A673 (cell line): ENCODE results near the gene SMYD3. TPM values are rescaled to one million over a fixed set of nuclear protein-coding genes. Genes with fewer than 3 reads are reported as not detected.

Source experiments
- BruUV-seq: library from RNA; stranded (reverse); fragments of 400-500 nt; replicated peaks from 2 replicates; lab custom pipeline; 2021; lab: Mats Ljungman, UMichigan
- CTCF ChIA-PET: fragments of 300-600 bp; sonication (Branson Sonifier 250); formaldehyde crosslinking; loops from one replicate; lab custom pipeline; 2022; ENCODE audit warnings: antibody characterized with exemption; lab: Charles Lee
- POLR2A ChIA-PET: fragments of 300-600 bp; sonication (Branson Sonifier 250); formaldehyde crosslinking; loops from one replicate; lab custom pipeline; 2022; ENCODE audit warnings: antibody characterized with exemption; ENCODE audit not compliant: low non-redundant PET; lab: Charles Lee
- DNase-seq: peaks from one replicate; pipeline ENCODE4 v3.0.0-alpha.2; 2015; ENCODE audit warnings: low spot score
- H3K27ac ChIP-seq: fragments of 200-600 bp; sonication (generic); 2 replicates; pipeline ENCODE4 v1.5.1; 2016; ENCODE audit warnings: mixed run types, low read depth, mild to moderate bottlenecking, mixed read lengths, antibody characterized with exemption, low read length; ENCODE audit not compliant: poor library complexity, severe bottlenecking
- H3K27me3 ChIP-seq: fragments of 200-600 bp; sonication (generic); replicated peaks from 2 replicates; pipeline ENCODE4 v1.6.1; 2017; ENCODE audit warnings: mixed run types, low read depth, mild to moderate bottlenecking, mixed read lengths, antibody characterized with exemption, low read length; ENCODE audit not compliant: insufficient read depth, poor library complexity
- H3K36me3 ChIP-seq: fragments of 200-600 bp; sonication (generic); 2 replicates; pipeline ENCODE4 v1.6.1; 2016; ENCODE audit warnings: mixed run types, mild to moderate bottlenecking, mixed read lengths, antibody characterized with exemption, low read length; ENCODE audit not compliant: insufficient read depth, poor library complexity, severe bottlenecking
- H3K4me1 ChIP-seq: fragments of 200-600 bp; sonication (generic); 2 replicates; pipeline ENCODE4 v1.6.1; 2017; ENCODE audit warnings: mixed run types, mild to moderate bottlenecking, mixed read lengths, antibody characterized with exemption, low read length; ENCODE audit not compliant: insufficient read depth, poor library complexity, severe bottlenecking
- H3K4me3 ChIP-seq: fragments of 200-600 bp; sonication (generic); 2 replicates; pipeline ENCODE4 v1.5.1; 2016; ENCODE audit warnings: low read depth, mixed run types, mild to moderate bottlenecking, mixed read lengths, low read length; ENCODE audit not compliant: poor library complexity, severe bottlenecking
- H3K9me3 ChIP-seq: fragments of 200-600 bp; sonication (generic); 2 replicates; pipeline ENCODE4 v1.6.1; 2016; ENCODE audit warnings: mixed run types, low read depth, mild to moderate bottlenecking, mixed read lengths, antibody characterized with exemption, low read length; ENCODE audit not compliant: poor library complexity, severe bottlenecking
- EZH2 ChIP-seq: fragments of 200-600 bp; sonication (generic); IDR thresholded peaks from 2 replicates; pipeline ENCODE4 v1.6.1; 2017; ENCODE audit warnings: borderline replicate concordance, low read depth, mild to moderate bottlenecking, mixed read lengths, antibody characterized with exemption, low read length; ENCODE audit not compliant: poor library complexity, severe bottlenecking
- intact Hi-C: fragments of 100-400 bp; cut with micrococcal nuclease; formaldehyde crosslinking; loops from one replicate; pipeline ENCODE4 v1.10.0; 2022; ENCODE audit not compliant: unreplicated experiment
- total RNA-seq: library from RNA; stranded (reverse); gene quantifications from 2 replicates; pipeline ENCODE4 v1.2.3, GENCODE V29; 2021
- TF ChIP-seq, protein P1 (sequence below): fragments of 300-800, 200-600 bp; sonication (generic); conservative IDR thresholded peaks from 2 replicates; pipeline ENCODE4 v1.5.1; 2017; ENCODE audit warnings: low read depth, mild to moderate bottlenecking, antibody characterized with exemption, low read length, moderate library complexity, mixed read lengths

The SMYD3 gene
- total RNA-seq, 1 experiment from 2014 or later = 29.0 TPM

DNA sequence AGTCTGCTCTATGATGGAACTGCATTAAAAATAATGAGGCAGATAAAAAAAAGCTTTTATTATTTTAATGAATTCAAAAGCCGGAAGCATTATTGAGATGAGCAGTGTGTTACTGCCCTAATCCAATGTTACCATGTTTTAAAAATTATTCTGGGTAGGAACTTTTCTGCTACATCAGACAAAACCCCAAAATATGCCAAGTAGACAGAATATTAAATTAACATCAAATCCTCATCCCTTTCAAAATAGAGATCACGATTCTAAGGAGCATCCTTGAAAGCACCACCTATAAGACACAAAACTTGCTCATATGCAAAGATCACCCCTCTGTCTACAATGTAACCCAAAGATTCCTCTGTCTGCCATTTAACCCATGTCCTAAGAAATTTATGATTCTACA is 357.5 kb downstream of the SMYD3 start:
- ChIA-PET CTCF (no interaction called here), POLR2A (interaction anchor here (0.6 kb wide), 1 partner anchor 123 kb away, joined by 3 read pairs; no protein-coding TSS in a partner anchor)
- no peaks in the 10 kb centered on the region for H3K4me1 ChIP-seq
- no peak overlapping the region for H3K4me3 ChIP-seq
- intact Hi-C loops = no loop called here
- no peak for DNase-seq
- H3K27me3 ChIP-seq = no peaks in the 10 kb centered on the region
- TF ChIP-seq EZH2 = no peak
- TF ChIP-seq, protein P1, sequence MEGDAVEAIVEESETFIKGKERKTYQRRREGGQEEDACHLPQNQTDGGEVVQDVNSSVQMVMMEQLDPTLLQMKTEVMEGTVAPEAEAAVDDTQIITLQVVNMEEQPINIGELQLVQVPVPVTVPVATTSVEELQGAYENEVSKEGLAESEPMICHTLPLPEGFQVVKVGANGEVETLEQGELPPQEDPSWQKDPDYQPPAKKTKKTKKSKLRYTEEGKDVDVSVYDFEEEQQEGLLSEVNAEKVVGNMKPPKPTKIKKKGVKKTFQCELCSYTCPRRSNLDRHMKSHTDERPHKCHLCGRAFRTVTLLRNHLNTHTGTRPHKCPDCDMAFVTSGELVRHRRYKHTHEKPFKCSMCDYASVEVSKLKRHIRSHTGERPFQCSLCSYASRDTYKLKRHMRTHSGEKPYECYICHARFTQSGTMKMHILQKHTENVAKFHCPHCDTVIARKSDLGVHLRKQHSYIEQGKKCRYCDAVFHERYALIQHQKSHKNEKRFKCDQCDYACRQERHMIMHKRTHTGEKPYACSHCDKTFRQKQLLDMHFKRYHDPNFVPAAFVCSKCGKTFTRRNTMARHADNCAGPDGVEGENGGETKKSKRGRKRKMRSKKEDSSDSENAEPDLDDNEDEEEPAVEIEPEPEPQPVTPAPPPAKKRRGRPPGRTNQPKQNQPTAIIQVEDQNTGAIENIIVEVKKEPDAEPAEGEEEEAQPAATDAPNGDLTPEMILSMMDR = no peak
- no peak overlapping the region for H3K27ac ChIP-seq
- no peaks in the 10 kb centered on the region for H3K36me3 ChIP-seq
- no TSS peak for BruUV-seq
- no peaks in the 10 kb centered on the region for H3K9me3 ChIP-seq

DNA sequence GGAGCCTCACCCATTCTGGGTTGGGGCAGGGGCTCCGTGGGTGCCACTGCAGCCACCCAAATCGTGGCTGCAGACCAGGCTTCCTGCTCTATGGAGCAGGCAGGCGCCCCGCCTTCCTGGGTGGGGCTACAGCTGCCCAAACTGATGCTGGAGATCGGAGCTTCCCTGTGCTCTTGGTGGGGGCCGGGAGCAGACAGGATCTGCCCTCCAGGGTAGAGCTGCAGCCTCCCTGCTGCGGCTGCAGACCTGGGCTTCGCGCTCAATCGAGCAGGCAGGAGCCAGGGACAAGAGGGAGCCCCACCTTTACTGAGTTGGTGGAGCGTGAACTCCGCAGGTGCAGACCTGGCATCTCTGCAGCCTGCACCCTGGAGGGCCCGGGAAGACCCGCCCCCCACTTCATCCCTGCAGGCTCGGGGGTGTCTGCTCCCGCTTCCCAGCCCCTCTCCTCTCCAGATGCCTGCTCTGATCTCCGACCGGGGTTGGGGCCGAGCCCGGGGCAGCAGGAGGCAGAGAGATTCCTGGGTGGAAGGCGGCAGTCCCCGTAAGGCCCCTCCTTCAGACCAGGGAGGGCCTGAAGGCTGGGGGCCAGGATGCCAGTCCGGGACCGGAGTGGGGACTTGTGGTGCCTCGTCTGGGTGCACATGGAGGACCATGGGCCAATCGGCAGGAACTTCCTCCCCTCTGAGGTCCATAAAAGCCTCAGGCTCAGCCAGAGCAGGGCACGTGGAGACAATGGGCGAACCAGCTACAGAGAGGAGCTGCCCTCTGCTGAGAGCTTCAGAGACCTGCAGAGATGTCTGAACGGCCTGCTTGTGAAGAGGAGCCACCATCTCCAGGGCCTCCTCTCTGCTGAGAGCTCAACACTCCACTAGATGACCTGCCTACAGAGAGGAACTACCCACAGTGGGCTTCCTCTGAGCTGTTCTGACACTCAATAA is 359.3 kb downstream of the SMYD3 start:
- BruUV-seq = no TSS peak
- POLR2A ChIA-PET = no interaction called here
- Histone ChIP-seq H3K27me3 (no peaks in the 10 kb centered on the region), H3K27ac (no peak overlapping the region), H3K4me3 (no peak overlapping the region), H3K36me3 (no peaks in the 10 kb centered on the region), H3K4me1 (no peaks in the 10 kb centered on the region), H3K9me3 (no peaks in the 10 kb centered on the region)
- TF ChIP-seq, protein P1 = no peak
- no peak for TF ChIP-seq EZH2
- DNase-seq = no peak
- CTCF ChIA-PET = no interaction called here
- intact Hi-C loops = no loop called here

DNA sequence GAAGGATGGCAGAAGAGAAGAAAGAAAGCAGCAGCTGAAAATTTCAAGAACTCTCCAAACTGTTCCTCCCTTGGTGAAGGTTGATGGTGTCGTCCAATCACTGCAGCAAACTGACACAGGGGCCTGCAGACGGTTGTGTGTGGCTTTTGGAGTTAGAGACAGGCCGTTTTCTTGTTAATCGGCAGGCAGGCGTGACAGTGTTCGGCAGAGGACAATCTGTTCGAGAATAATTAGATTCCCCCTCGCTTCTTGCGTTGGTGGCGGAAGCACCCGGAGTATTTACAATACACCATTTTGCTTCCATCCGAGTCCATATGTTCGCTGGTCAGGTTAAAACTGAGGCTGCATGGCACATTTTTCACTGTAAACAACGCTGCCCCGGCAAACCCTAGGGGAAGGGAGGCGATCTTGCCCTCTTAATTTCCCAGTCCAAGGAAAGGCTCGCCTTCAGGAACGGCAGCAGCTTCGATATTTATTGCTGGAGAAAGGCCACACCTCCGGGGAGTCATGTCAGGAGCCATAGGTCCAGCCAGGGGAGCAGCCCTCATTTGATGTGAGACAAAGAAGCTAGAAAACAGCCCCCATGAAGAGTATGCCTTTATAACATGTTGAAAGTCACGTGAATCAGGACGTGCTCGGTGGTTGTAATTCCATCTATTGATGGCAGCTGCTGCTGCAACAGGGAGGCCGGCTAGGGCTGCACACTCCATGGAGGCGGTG is 360.1 kb downstream of the SMYD3 start:
- Histone ChIP-seq H3K27me3 (no peaks in the 10 kb centered on the region), H3K36me3 (no peaks in the 10 kb centered on the region), H3K4me1 (no peaks in the 10 kb centered on the region), H3K9me3 (no peaks in the 10 kb centered on the region), H3K4me3 (no peak overlapping the region), H3K27ac (no peak overlapping the region)
- TF ChIP-seq, protein P1 = no peak
- TF ChIP-seq EZH2 = no peak
- no peak for DNase-seq
- ChIA-PET CTCF (no interaction called here), POLR2A (no interaction called here)
- BruUV-seq = no TSS peak
- intact Hi-C loops = no loop called here
